NCI-H526 treated with DMSO at 0.1 percent for 48 hours (cell line): ENCODE measurements around the gene BBS9.
A peak's percentile ranks its signal among the peaks of the same experiment; 100 is the strongest.
"Not testable (repeated sequence)": the region's sequence is repeated elsewhere in the genome, so short reads cannot be mapped to it uniquely, and the experiment has no call there.

ENCODE experiments used
- DNase-seq: peaks from one replicate; lab custom pipeline; 2025; lab: John Stamatoyannopoulos, UW

The BBS9 gene

DNA sequence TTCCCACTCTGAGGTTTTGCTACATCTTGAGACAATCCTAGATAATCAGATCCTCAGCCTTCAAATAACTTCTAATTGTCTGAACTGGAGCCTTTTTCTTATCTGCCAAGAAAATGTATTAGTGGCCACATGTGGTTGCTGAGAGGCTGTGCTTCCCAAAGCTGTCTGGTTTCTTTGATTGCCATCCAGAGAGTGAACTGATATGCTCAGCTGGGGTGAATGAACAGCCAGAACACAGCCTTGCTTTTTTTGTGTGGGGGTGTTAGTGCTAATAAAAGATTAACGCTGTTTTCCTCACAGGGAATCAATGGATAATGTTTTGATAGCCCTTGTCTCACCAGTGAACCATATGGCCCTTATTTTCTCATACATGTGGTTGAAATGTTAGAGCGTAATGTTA lies 66.9 kb downstream of the BBS9 start:
- no peak for DNase-seq

DNA sequence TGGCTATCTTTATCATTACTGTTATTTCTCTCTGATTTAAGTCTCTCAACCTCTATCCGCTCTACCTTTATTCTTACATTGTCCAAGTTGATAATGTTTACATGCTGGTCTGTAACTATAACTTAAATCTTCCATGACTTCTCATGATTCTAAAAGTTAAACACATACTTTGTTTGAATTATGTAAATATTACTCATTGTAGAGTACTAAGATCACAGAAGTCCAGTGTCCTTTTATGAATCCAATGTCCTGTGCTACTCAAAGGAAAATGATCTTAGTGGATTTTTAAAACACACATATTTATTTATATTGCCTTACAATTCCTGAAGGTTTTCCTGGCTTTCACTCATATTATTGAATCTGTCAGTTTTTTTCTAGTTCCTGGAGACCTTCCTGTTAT lies 70.9 kb downstream of the BBS9 start:
- no peak for DNase-seq

DNA sequence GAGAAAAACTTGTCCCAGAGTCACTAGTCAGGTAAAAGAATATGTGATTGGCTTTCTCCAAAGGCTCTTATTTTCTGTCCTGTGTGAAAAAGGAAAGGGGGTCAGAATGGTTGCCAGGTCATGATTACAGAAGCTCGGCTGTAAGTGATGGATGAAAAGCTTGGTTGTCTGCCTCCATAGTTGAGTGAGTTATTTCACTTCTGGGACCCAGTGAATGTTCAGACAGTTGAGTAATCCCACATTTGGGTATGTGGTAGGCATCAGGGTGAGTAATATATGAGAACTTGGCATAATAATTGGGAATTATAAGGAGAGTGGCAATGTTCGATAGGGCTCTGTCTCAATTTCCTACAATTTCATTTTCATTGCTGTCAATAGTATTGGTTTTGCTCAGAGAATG lies 72.5 kb downstream of the BBS9 start:
- no peak for DNase-seq

DNA sequence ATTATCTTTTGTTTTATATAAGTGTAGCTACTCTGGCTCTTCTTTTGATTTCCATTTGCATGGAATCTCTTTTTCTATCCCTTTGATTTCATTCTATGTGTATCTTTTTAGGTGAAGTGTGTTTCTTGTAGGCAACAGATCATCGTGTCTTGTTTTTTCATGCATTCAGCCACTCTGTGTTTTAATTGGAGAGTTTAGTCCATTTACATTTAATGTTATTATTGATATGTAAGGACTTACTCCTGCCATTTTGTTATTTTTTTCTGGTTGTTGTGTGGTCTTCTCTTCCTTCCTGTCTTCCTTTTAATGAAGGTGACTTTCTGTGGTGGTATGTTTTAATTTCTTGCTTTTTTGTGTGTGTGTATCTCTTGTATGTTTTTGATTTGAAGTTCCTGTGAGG lies 81.6 kb downstream of the BBS9 start:
- DNase-seq: no peak

DNA sequence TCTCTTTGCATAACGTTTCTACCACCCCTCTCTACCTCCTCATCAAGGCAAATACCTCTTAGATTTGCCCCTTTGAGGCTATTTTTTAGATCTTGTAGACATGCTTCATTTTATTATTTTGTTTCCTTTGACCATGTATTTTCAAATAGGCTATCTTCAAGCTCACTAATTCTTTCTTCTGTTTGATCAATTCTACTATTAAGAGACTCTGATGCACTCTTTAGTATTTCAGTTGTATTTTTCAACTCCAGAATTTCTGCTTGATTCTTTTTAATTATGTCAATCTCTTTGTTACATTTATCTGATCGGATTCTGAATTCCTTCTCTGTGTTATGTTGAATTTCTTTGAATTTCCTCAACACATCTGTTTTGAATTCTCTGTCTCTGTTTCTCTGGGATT lies 82.8 kb downstream of the BBS9 start:
- DNase-seq: no peak

DNA sequence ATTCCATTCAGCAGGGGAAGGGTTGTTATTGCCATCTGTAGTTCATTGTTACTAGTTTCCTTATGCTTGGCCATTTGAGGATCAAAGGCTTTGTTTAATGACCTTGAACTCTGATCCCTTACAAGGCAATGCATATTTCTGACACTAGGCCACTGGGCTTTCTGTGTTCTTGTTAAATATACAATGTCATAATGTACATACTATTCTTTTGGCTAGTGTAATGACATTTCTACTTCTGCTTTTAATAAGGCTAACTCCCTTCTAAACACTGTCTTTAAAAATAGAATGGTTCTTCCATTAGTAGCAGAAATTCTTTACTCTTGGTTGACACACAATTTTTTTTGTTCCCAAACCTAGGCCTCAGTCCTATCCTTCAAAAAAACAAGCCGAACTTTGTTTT lies 86.6 kb downstream of the BBS9 start:
- no peak for DNase-seq

DNA sequence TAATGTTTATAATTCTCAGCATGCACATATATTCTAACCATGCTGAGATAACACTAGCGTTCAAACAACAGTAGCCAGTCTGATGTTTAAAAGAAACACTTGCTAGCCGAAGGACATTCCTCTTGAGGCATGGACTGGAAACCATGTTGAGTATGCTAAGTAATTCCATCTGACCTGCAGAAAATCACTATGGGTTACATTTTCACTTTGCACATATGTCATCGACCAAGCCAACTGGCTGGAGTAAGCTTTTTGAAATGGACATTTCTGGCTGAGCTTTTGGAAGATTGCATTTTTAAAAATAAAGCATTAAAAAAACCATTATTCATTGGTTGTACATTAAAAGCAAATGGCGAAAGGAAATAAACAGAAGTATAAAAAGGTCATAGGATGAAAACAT lies 88.2 kb downstream of the BBS9 start:
- DNase-seq: no peak

DNA sequence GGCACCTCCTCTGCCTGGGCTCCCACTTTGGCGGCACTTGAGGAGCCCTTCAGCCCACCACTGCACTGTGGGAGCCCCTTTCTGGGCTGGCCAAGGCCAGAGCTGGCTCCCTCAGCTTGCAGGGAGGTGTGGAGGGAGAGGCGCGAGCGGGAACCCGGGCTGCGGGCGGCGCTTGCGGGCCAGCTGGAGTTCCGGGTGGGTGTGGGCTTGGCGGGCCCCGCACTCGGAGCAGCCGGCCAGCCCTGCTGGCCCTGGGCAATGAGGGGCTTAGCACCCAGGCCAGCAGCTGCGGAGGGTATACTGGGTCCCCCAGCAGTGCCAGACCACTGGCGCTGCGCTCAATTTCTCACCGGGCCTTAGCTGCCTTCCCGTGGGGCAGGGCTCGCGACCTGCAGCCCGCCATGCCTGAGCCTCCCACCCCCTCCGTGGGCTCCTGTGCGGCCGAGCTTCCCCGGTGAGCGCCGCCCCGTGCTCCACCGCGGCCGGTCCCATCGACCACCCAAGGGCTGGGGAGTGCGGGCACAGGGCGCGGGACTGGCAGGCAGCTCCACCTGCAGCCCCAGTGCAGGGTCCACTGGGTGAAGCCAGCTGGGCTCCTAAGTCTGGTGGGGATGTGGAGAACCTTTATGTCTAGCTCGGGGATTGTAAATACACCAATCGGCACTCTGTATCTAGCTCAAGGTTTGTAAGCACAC lies 89.6 kb downstream of the BBS9 start:
- DNase-seq: not testable (repeated sequence)

DNA sequence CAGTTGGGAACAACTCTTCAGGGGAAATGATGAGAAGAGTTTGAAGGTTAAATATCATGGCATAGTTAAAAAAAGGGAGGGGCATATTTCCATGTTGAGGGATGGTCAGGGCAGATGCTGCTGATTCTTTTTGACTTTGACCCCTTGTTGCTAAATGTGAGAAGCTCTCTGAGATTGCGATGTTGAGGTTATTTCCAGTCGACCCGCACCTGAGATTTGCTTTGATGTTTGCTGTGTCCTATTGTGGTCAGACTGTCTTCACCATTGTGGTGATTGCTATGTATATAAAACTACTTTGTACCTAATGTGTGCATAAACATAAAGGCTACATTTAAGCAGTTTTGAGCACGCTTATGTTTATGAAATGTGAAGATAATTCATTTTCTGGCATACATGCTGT lies 90.9 kb downstream of the BBS9 start:
- no peak for DNase-seq

DNA sequence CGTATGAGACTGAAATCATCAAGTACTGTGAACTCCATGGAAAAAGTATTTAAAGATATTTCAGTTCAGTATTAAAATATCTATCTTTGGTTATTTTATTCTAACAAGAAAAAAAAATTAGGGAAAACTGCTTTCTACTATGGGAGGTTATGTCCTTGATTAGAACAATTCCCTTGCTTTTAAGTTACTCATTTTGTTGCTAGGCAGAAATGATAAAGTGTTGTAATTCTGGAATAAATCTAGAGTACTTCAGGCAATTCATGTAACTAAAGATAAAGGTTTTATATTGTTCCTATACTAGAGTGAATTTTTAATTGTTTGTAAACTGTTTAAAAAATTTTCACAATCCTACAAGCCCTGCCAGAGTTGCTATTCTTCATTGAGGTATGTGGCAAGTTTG lies 92.0 kb downstream of the BBS9 start:
- DNase-seq: no peak

DNA sequence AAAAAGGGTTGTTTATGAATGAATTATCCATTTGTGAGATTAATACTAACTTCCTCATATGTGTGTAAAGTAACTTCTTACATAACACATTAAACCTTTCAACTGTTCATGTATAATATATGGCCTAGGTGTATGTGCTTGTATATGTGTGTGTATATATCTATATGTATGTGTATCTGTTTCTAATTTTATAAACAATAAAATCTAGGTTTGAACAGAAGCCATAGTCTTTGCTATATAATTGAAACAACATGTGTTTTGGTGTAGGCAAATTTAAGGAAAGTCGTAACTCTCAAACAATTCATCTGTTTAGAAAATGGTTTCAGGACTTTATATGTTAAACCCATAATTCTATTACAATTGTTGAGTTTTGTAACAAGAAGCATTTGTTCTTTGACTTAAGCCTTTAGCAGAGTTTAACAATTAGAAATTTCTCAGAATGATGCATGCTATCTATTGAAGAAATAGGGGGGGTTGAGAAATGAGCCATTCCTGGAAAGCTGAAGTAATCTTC lies 103.3 kb downstream of the BBS9 start:
- DNase-seq: no peak

DNA sequence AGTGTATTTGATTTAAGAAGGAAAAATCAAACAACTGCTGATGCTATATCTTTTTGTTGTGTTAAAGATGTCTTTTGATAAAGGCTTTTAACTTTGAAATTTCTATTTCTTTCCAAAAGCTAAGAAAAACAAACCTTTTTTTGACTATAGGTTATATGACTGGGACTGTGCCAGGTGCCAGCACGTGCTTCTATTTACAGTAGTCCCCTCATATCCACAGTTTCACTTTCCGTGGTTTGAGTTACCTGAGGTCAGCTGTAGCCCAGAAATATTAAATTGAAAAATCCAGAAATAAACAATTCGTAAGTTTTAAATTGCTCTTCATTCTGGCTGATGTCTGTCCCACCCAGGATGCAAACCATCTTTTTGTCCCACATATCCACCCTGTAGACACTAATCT lies 104.3 kb downstream of the BBS9 start:
- no peak for DNase-seq

DNA sequence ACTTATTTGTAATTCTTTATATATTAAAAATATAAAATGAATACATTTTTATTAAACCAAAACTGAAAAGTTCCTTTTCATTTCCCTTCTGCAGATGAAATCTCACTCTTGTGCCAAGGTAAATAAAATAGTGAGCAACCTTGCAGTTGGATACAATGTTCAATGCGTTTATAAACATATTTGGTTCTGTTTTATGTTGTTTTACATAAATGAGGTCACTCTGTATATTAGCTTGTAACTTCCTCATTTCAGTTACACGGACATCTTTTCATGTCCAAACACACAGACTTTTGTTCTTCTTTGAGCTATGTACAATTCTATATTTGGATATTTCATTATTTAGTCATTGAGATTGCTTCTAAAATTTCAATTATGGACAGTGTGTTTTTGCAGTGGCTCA lies 107.7 kb downstream of the BBS9 start:
- no peak for DNase-seq

DNA sequence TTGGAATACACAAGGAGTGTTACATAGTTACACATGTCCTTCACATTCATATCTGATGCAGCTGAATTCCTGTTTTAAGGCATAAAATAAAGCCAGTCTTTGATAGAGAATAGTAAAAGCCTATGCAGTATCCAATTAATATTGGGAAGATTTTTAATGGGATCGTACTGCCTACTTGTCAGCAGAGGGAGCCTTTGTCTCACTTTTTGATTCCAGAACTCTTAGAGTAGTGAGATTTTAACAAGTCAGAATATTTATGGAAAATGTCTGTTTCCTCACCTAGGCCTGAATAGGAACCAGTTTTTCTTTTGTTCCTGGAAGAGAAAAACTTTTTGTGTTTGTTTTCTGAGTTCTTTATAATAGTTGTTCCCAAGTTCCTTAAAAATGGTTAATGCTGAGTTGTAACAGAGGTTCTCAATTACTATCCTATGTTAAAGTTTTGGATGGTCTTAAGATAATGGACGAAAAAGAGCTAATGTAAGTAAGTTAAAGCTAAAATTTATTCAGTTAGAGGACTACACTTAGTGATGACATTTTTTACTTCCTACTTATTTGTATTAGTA lies 114.0 kb downstream of the BBS9 start:
- peak; percentile 46 for DNase-seq

DNA sequence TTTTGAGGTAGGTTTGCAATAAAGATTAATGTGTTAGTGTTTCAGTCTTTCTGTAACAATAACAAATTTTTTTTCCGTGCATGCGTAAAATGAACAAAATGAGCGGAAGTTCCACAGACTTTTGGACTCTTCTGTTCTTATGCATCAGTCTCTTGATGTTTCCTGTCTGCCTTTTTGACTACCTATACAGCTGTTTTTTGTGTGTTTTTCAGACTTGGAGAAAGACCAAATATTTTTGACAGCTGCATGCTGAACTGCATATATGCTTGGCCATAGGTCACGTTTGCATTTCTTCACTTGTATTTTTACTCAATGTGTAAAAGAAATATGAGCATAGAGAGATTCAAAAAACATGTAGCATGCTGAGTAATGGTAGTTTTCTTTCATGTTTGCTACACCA lies 119.3 kb downstream of the BBS9 start:
- DNase-seq: no peak

DNA sequence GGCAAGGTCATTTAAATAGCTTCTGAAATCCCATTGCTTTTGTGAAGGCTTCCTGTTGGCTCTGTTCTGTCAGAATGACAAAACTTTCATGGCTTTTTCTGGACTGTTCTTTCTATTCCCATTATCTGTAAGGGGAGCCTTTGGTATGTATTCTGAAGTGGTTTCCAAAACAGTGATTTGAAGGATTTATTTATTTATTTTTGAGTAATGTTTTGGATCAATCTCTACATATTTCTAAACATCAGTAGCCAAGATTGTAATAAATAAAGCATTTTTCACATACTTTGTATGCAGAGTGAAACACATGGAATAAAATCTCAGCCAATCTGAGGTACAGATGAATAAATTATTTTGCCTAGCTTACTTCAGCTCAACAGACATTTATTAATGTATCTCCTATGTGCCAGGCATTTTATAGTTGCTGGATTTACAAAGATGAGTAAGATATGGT lies 121.1 kb downstream of the BBS9 start:
- DNase-seq: no peak

DNA sequence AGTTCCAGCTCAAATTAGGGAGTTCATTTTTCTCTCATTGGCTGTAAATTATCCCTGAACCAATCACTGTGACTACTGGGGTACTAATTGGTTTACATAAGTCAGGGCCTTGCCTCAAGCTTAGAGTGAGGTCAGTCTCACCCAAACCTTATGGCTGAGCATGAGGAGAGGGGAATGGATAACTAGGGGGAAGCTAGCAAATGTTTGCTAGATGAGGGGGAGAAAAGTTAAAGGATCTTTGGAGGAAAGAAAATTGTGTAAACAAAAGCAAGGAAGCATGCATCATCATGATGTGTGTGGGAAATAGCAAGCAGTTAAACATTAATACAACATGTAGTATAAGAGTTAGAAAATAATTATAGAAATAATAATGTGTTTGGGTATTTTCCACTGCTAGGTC lies 121.9 kb downstream of the BBS9 start:
- DNase-seq: no peak

DNA sequence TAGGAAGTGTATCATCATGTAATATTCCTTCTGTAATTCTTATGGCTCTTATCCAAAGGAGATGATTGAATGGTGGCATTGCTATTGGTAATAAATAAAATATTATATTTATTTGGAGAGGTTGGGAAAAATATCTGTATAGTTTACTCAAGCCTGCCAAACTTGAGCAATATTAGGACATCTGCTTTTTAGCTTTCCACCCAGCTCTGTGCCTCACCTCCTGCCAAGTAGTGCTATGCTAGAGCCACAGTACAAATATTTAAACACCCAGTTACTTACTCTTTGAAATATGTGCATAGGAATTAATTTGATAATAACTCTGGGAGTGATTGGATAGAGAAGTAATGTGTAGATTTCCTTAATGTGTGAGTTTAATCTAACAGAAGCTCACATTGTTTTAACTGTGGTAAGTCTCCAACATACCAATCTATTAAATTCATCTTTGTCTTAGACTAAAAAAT lies 129.2 kb downstream of the BBS9 start:
- no peak for DNase-seq

DNA sequence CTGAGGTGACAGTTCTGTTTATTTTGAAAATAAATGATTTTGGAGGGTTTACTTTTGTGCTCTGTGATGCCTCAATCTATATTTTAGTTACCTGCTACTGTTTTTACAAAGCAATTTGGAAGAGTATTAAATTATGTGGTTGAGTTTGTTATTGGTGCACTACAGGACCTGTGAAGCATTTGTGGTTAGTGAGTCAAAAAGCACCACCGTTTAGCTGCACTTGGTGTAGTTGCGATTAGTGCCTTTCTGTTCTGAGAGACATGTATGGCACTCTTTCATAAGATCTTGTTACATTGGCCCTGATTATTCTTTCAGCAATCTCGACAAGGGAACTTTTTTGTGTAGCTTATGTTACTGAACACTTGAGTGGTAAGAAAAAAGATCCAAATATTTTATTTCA lies 132.2 kb downstream of the BBS9 start:
- no peak for DNase-seq

DNA sequence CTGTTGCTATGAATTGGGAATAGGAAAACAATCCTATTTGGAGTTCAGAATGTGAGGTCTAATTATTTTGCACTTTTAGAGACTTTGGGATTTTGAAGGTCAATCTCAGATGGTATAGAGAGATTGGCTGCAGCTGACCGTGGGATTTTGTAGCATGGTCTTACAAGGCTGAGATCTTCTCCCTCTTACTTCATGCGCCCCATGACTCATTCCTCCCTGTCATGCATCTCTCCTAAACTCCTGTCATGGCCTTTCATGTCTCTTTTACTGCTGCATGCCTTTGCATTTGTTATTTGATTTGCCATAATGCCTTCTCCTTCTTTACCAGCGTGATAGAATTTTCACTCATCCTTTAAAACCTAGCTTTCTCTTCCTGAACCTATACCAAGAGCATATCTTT lies 133.1 kb downstream of the BBS9 start:
- no peak for DNase-seq

DNA sequence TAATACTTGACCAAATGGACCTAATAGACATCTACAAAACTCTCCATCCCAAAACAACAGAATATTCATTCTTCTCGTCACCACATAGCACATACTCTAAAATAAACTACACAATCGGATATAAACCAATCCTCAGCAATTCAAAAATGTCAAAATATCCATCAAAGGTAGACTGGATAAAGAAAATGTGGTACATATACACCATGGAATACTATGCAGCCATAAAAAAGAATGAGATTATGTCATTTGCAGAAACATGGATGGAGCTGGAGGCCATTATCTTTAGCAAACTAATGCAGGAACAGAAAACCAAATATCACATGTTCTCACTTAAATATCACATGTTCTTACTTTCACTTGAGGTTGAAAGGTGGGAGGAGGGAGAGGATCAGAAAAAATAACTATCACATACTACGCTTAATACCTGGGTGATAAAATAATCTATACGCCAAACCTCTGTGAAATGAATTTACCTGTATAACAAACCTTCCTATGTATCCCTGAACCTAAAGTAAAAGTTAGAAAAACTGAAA lies 142.5 kb downstream of the BBS9 start:
- DNase-seq: not testable (repeated sequence)

DNA sequence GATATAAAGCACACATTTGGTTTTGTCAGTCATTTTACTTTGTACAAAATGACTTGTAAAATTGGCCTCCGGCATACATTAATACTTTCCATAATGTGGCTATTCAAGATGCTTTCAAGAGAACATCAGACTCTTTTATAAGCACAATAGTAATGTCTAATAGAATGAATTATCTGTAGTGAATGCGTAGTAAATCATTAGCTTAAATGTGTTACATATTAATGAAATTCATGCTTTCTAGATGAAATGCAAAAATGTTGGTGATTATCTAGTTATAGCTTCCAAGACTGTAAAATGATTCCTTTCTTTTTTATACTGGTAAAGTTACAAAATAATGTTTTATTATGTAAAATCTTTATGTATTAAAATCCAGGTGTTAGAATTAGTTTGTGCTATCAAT lies 144.0 kb downstream of the BBS9 start:
- no peak for DNase-seq

DNA sequence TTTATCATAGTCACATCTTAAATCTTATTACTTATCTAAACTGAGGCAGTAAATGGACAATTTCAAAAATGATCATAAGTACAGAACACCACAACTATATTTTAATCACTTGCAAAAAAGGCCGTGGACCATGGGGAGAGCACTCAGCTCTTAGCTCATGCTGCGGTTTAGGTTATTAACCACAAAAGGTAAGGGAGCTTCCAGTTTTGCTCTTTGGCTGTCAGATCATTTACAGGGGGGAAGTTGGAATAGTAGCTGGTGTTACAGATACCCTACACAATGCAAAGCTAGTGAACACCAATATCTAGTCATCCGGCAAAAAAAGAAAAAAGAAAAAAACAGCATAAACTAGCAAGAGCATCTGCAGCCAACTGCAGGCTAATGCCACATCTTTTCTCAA lies 147.0 kb downstream of the BBS9 start:
- DNase-seq: no peak

DNA sequence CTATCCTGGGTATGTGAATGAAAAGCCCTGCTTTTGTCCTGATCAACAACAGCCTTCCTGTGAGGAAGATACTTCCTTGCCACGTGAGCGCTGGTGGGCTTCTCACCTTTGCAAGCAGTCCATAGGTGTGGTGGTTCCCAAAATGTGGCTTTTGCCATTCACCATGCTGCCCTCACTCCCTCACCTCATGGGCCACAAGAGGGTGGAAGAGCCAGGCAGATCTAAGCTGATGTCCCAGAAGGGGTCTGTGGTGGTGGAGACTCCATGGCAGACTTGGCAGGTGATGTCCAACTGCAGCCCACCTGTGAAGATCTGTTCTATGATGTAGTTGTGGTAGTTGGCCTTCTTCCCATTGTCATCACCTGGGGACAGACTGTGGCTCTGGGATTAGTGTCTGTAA lies 147.4 kb downstream of the BBS9 start:
- no peak for DNase-seq
